Esophagus (tissue), 2 donors: ENCODE results near the gene GAMT. TPM values are rescaled to one million over a fixed set of nuclear protein-coding genes. Genes with fewer than 3 reads are reported as not detected.
"Not testable (repeated sequence)": the region's sequence is repeated elsewhere in the genome, so short reads cannot be mapped to it uniquely, and the experiment has no call there.

Experiments used
- H3K27ac ChIP-seq, 2 donors: one replicate each; pipeline ENCODE4 v1.5.1; 2013; ENCODE audit warnings: low read depth in 2 of 2, mild to moderate bottlenecking in 2 of 2, inconsistent platforms in 1 of 2, low read length in 1 of 2, moderate library complexity in 1 of 2
- H3K27me3 ChIP-seq, 2 donors: one replicate each; pipeline ENCODE4 v1.6.1; 2013; ENCODE audit warnings: low read length in 2 of 2, control low read depth in 1 of 2, mild to moderate bottlenecking in 1 of 2; ENCODE audit not compliant: insufficient read depth in 2 of 2, control insufficient read depth in 1 of 2
- H3K36me3 ChIP-seq, 2 donors: one replicate each; pipeline ENCODE4 v1.6.1; 2013; ENCODE audit warnings: low read length in 1 of 2; ENCODE audit not compliant: control insufficient read depth in 2 of 2, insufficient read depth in 2 of 2
- H3K4me1 ChIP-seq, 2 donors: one replicate each; pipeline ENCODE4 v1.6.1; 2013; ENCODE audit warnings: low read length in 1 of 2; ENCODE audit not compliant: control insufficient read depth in 2 of 2, insufficient read depth in 2 of 2
- H3K4me3 ChIP-seq, 2 donors: one replicate each; pipeline ENCODE4 v1.5.1; 2013; ENCODE audit warnings: low read length in 2 of 2, mild to moderate bottlenecking in 2 of 2, low read depth in 1 of 2, moderate library complexity in 1 of 2
- H3K9me3 ChIP-seq, 2 donors: one replicate each; pipeline ENCODE4 v1.6.1; 2013; ENCODE audit warnings: mild to moderate bottlenecking in 2 of 2, low read depth in 1 of 2, low read length in 1 of 2, moderate library complexity in 1 of 2; ENCODE audit not compliant: control insufficient read depth in 2 of 2, insufficient read depth in 1 of 2
- WGBS, 2 donors: extraction: QIAGEN DNeasy Blood & Tissue Kit; methylation state at CpG; one replicate each; pipeline ENCODE4 v1.1.7; 2013; 5-methylcytosine and 5-hydroxymethylcytosine counted together
- polyA plus RNA-seq, 2 donors: library from polyadenylated mRNA; stranded (reverse); fragments of 200-250 nt; gene quantifications; one replicate each; pipeline ENCODE4 v1.2.3, GENCODE V29; 2013
- donor health status: healthy with polysubstance abuse.
- donor health status: Bipolar disorder and iron deficiency.

GAMT gene
- polyA plus RNA-seq, 2 donors, result 10.9 to 18.4 TPM

- H3K36me3 ChIP-seq, result peaks cover 4 to 25% of the 10 kb centered on the region in 2 donors
- no peaks in the 10 kb centered on the region for H3K9me3 ChIP-seq
- H3K27me3 ChIP-seq, result peaks cover 0 to 8% of the 10 kb centered on the region in 2 donors
- no peak overlapping the region for H3K27ac ChIP-seq
- peaks cover 7 to 13% of the 10 kb centered on the region in 2 donors for H3K4me1 ChIP-seq
- 80 to 86% methylated on average over 25 of the region's 25 CpGs for whole genome bisulfite sequencing, 2 donors
- H3K4me3 ChIP-seq, result no peak overlapping the region
Observed at GRCh38 chr19:1441677-1442438, 40.5 kb upstream of the GAMT start.

DNA sequence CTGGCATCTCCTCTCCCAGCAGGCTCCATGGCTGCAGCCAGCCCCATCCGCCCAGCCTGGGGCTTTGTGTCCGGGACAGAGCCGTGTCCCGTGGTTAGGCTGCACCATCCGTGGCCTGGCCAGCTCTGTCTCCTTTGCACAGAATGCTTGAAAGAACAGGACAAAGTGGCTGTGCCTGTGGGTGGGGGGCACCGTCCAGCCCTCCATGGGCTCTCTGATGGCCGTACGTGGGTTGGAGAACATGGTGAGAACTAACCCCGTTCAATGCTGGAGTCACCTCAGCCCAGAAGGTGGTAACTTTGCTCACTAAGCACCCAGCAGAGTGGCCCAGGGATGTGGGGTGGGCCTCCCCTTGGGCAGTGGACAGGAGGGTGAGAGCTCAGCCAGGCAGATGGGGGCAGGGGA lies 39.7 kb upstream of the GAMT start:
- peaks cover 0 to 2% of the 10 kb centered on the region in 2 donors for H3K27me3 ChIP-seq
- no peaks in the 10 kb centered on the region for H3K9me3 ChIP-seq
- peaks cover 7 to 11% of the 10 kb centered on the region in 2 donors for H3K4me1 ChIP-seq
- 88 to 89% methylated on average over 9 of the region's 9 CpGs for WGBS, 2 donors
- H3K4me3 ChIP-seq, result no peak overlapping the region
- H3K36me3 ChIP-seq, result peaks cover 4 to 25% of the 10 kb centered on the region in 2 donors
- no peak overlapping the region for H3K27ac ChIP-seq

- Histone ChIP-seq H3K36me3 (peaks cover 4 to 29% of the 10 kb centered on the region in 2 donors), H3K27ac (no peak overlapping the region), H3K4me3 (no peak overlapping the region), H3K27me3 (no peaks in the 10 kb centered on the region), H3K4me1 (peaks cover 7 to 11% of the 10 kb centered on the region in 2 donors), H3K9me3 (no peaks in the 10 kb centered on the region)
- 84 to 86% methylated on average over 14 to 15 of the region's 15 CpGs for WGBS, 2 donors
Observed at GRCh38 chr19:1440418-1440801, 39.1 kb upstream of the GAMT start.

GRCh38 chr19:1439525-1440417 lies 38.4 kb upstream of the GAMT start:
- H3K4me1 ChIP-seq, result peaks cover 7 to 11% of the 10 kb centered on the region in 2 donors
- WGBS, 2 donors, result 70 to 77% methylated on average over 57 of the region's 57 CpGs

GRCh38 chr19:1438933-1439354 lies 37.6 kb upstream of the GAMT start:
- Histone ChIP-seq H3K4me3 (peak overlapping the region; percentile 93 to 94), H3K36me3 (peaks cover 9 to 38% of the 10 kb centered on the region in 2 donors), H3K27me3 (no peaks in the 10 kb centered on the region), H3K4me1 (peaks cover 7 to 11% of the 10 kb centered on the region in 2 donors), H3K9me3 (no peaks in the 10 kb centered on the region), H3K27ac (peak overlapping the region; percentile 86 to 91)
- whole genome bisulfite sequencing, 2 donors, result 1 to 2% methylated on average over 26 of the region's 26 CpGs

More at GRCh38 chr19:1439525-1440417, 38.4 kb upstream of the GAMT start:
- H3K4me3 ChIP-seq, result peak overlapping the region; percentile 93 to 94
- peaks cover 4 to 30% of the 10 kb centered on the region in 2 donors for H3K36me3 ChIP-seq
- H3K9me3 ChIP-seq, H3K27ac ChIP-seq, H3K27me3 ChIP-seq: not testable (repeated sequence)

DNA sequence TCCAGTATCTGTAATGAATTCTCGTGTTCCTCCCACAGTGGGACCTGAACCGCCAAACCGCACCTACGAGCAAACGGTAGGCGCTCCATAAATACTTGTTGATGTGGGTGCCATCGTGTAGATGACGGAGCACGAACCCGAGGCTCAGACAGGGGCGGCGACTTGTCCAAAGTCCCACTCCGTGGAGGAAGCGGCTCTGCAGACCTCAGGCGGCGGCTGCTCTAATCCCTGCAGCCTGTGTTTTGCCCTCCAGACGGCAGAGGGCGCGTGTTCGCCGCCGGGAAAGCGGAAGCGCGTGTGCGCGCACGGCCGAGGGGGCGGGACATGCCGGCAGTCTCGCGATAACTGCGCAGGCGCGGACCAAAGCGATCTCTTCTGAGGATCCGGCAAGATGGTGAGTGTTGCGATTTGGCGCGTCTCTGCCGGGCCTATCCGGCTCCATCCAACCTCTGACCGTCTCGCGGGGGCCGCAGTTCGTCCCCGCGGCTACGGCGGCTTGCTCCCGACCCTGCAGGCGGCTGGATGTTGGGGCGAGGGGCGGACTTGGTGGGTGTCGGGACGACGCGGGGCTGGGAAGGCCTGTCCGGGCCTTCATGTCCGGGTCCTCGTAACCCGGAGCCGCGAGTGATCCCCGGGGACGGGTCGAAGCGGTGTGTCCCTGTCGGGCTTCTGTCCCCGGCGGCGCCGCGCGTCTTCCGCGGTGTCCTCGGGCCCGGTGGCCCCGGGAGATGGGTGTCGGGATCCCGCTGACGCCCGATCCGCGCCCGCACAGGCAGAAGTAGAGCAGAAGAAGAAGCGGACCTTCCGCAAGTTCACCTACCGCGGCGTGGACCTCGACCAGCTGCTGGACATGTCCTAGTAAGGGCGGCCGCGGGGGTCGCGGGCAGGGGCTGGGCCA lies 36.9 kb upstream of the GAMT start, which contains the start of gene RPS15:
Gene RPS15 (plus strand): TSS at position 362 of the 898 bp plus-strand sequence. CDS start 30 bp downstream, at position 392.
- Histone ChIP-seq H3K27me3 (no peaks in the 10 kb centered on the region), H3K27ac (peak within 1 kb of the TSS; percentile 86 to 91), H3K36me3 (peaks cover 10 to 44% of the 10 kb centered on the region in 2 donors), H3K4me1 (peaks cover 7 to 11% of the 10 kb centered on the region in 2 donors), H3K9me3 (no peaks in the 10 kb centered on the region), H3K4me3 (peak within 1 kb of the TSS; percentile 93 to 94)
- 1% methylated on average over 95 to 100 of the region's 100 CpGs for whole genome bisulfite sequencing, 2 donors

DNA sequence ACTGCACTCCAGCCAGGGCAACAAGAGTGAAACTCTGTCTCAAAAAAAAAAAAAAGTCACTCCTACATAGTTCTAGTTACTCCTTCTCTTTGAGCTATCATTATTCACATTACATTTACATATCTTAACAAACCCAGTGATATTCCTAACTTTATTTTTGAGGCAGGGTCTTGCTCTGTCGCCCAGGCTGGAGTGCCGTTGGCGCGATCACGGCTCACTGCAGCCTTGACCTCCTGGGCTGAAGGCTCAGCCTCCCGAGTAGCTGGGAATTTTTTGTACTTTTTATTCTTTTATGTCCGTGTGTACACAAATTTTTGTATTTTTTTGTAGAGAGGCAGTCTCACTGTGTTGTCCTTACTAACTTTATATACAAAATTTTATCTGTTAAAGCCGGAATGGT lies 36.3 kb upstream of the GAMT start:
- WGBS, 2 donors, result 44 to 50% methylated on average over 8 of the region's 8 CpGs
- no peaks in the 10 kb centered on the region for H3K9me3 ChIP-seq
- H3K4me3 ChIP-seq, result no peak overlapping the region
- peaks cover 7 to 11% of the 10 kb centered on the region in 2 donors for H3K4me1 ChIP-seq
- H3K27ac ChIP-seq, result peak overlapping the region in 1 of 2 donors; percentile 51
- peaks cover 10 to 51% of the 10 kb centered on the region in 2 donors for H3K36me3 ChIP-seq
- no peaks in the 10 kb centered on the region for H3K27me3 ChIP-seq

DNA sequence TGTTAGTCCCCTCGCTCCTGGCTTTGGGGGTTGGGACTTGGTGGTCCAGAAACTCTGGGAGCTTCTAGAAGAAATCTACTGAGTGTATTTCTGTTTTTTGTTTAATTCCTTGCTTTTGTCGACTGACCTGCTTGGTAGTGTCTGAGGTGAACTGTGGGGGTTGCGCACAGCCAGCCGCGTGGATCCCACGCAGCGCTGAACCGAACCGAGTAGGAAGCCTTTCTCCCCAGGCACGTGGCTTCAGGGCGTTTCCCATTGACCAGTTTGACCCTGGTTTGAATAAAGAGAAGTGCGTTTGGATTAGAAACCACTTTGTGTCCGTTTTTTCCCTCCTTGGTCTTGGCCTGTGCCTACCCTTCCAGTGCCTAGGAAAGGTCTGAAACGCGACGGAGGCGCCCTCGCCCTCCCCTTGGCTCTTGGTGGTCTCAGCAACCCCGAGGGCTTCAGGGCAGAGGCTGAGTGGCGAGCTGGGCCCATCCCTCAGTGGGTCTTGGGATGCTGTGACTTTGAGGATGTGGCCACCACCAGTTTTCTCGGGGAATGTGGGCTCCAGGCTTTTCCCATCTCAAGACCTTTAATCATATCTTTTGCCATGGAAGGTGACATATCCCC lies 34.1 kb upstream of the GAMT start:
- Histone ChIP-seq H3K4me3 (no peak overlapping the region), H3K27me3 (no peaks in the 10 kb centered on the region), H3K9me3 (no peaks in the 10 kb centered on the region), H3K4me1 (peaks cover 6 to 11% of the 10 kb centered on the region in 2 donors), H3K36me3 (peaks cover 8 to 48% of the 10 kb centered on the region in 2 donors), H3K27ac (no peak overlapping the region)
- WGBS, 2 donors, result 84 to 88% methylated on average over 21 of the region's 21 CpGs
